NCI-H2227 (cell line): ENCODE results near the gene BBS7.

Experiments used
- DNase-seq: peaks from one replicate; lab custom pipeline; 2025; ENCODE audit not compliant: unreplicated experiment; lab: John Stamatoyannopoulos, UW

The BBS7 gene

DNA sequence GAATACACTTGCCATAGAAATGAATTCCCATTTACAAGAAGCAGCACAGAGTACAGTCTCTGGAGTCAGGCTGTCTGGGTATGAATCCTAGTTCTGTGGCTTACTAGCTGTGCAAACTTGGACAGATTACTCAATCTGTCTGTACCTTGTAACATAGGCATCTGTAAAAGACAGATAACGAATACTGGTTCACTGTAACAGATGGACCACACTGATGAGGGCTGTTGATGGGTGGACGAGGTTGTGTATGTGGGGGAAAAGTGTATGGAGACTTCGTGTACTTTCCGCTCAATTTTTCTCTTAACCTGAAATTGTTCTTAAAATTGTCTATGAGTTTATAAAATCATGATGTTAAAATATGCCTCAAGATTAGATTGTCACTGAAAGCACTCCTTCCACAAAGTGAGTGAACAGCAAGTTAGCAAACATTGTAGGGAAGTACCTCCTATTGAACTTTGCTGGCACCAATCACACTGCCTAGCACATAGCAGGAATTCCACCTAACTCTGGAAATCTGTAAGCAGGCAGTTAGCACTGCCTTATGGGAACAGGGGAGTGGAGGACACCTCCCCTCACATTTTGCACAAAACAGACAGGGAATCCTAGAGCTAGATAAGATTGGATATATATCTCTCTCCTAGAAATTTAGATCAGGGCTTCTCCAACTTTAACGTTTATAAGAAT is 75.6 kb downstream of the BBS7 start:
- DNase-seq: no peak

DNA sequence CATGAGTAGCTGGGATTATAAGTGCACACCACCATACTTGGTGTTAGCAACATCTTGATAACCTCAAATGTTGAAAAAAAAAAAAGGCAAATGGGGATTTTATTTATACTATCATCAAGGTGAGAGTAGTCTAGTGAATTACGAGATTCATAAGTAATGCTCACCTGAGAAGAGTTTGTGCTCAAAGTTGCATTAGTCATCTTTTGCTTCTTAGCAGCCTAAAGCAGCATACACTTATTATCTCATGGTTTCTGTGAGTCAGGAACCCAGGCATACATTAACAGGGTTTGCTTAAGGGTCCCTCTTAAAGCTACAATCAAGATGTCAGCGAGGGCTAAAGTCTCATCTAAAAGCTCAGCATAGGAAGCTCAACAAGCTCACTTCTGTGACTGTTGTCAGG is 77.3 kb downstream of the BBS7 start:
- DNase-seq: no peak

- DNase-seq: no peak
Observed at GRCh38 chr4:121791481-121791880, 78.8 kb downstream of the BBS7 start.

DNA sequence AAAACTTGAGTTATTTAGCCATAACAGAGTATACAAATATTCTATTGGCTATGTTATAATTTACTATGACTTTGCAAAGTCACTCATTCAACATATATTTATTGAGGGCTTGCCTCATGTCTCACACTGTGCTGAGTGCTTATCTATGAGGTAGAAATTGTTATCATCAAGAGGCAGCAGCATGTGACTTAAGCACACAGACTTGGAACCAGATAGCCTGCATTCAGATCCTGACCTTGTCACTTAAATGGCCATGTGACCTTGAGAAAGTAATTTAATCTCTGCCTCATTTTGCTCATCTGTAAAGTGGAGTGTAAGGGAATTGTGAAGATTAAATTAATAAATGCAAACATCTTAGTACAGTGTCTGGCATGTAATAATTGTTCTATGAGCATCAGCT is 79.3 kb downstream of the BBS7 start:
- DNase-seq: no peak

DNA sequence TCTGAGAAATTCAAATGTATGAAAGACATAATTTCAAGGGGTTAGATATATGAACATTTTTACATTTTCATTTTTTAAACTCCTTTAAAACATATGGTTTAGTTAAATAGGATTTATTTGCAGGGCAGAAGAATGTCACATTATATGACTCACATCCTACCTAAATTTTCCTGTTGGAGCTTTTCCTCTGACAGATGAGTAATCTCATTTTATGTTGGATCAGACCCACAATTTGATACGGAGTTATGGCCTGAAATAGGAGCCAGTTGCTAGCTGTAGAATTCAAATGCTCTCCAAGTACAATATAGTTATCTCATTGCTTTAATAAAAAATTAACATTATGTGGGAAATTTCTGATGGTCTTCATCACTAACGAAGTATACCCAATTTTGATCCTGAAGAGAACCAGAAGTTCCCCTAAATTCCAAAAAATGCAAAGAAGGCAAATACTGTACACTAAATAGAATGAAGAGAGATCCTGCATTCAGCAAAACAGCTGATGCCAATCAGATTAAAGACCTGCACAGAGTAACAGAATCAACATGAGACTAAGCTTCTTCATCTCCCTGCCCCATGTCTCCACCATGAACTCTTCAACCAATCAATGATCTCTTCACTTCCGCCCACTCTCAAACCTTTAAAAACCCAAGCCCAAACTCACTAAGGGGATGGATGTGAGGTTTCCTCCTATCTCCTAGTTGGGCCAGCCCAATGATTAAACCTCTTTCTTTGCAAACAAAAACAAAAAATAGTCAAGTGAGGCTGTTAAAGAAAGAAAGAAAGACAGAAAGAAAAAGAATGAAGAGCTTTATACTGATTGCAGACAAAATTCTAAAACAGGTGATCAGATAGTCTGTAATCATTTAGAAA is 80.1 kb downstream of the BBS7 start:
- DNase-seq: no peak

- DNase-seq: no peak
Observed at GRCh38 chr4:121789455-121789854, 80.8 kb downstream of the BBS7 start.

DNA sequence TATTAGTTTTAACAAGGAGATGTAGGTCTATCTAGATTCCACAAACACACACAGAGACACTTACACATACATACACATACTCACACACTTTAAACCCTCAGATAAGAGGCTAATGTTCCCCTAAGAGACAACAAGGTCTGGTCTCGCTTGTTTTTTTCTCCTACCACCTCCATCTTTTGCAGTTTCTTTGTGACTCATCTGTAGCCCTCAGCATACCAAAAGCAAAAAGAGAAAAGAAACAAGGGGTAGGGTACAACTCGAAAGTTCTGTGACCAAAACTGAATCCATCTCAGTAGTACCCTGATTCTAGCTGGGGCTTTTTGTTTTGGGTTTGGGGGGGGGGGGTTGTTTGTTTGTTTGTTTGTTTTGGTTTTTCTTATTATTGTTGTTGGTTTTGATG is 81.4 kb downstream of the BBS7 start:
- DNase-seq: no peak

DNA sequence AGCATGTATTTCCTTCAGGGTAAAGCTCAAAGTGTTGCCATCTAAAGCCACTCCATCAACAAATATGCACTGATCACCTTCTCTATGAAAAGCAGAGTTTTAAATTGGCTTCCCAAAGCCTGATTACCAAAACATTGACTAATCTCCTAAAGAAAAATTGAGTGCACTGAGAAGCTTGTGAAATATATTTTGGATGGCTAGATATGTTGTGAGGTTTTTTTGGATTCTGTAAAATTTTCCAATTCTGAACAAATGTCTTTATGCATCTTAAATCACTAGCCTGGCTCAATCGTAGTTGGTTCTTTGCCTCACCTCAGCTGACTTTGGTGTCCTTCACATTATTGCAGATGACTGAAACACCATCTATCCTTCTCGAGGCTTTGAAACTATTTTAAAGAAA is 84.1 kb downstream of the BBS7 start:
- DNase-seq: no peak

DNA sequence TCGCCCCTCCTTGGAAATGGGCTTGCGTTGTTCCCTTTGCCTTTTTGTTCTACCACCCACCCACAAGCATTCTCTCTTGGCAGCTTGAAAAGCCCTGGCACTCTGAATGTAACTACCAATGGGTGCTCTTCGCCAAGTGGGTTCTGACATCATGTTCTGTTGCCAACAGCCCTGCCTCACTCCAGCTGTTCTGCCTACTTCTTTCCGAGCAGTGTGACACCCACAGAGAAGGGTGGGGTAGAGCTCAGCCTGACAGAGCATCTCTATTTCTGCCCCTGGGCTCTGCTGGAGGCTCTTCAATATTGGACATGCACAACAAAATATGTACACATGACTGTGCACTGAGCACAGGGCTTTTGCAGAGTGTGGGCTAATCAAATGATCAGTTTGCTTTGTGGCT is 84.8 kb downstream of the BBS7 start:
- no peak for DNase-seq

DNA sequence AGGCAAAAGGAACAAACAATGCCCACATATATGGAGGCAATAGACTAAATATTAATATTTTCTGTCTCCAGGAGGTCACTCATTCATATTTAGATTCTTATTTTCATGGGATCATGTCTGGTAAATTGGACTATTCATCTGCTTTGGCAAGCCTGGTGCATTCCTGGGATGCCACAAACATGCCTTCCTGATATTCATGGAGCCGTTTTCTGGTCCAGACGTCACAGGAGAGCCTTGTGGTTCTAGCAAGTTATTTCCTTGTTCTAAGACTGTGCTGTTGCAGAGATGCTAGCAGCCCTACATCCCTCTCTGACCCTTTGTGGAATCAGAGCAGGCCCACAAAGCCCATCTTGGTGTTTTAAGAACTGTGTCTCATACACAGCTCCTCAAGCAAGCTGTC is 85.3 kb downstream of the BBS7 start:
- no peak for DNase-seq

DNA sequence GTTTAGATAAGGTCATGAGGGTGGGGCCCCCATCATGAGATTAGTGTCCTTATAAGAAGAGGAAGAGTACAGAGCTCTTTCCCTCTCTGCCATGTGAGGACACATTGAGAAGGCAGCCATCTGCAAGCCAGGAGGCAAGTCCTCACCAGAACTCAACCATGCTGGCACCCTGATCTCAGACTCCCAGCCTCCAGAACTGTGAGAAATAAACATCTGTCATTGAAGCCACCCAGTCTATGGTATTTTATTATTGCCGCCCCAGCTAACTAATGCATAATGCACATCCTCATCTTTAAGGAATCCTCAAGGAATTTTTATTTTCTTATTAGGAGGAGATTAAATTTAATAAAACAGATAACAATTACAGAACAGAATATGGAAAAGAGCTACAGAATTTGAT is 85.9 kb downstream of the BBS7 start:
- no peak for DNase-seq

DNA sequence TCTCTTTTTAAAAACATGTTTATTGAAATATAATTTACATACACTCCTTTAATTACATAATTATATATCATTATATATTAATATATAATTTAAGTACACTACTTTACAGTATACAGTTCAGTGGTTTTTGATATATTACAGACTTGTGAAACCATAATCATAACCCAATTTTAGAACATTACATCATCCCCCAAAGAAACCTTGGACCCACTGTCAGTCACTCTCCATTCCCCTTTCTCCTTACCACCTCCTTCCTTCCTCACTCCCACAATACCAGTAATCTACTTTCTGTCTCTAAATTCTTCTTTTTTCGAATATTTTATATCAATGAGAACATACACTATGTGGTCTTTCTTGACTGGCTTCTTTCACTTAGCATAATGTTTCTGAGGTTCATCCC is 87.1 kb downstream of the BBS7 start:
- no peak for DNase-seq

GRCh38 chr4:121778991-121779628 is 91.2 kb downstream of the BBS7 start:
- no peak for DNase-seq

- no peak for DNase-seq
Observed at GRCh38 chr4:121777625-121778024, 92.6 kb downstream of the BBS7 start.

- DNase-seq: no peak
Observed at GRCh38 chr4:121776610-121777401, 93.5 kb downstream of the BBS7 start.
